DMS114 treated with DMSO at 0.1 percent for 48 hours (cell line): Measurements from ENCODE around the gene NCLN.
"Not testable (repeated sequence)": the region's sequence is repeated elsewhere in the genome, so short reads cannot be mapped to it uniquely, and the experiment has no call there.

Experiments
- DNase-seq: peaks from one replicate; lab custom pipeline; 2025; ENCODE audit not compliant: unreplicated experiment; lab: John Stamatoyannopoulos, UW

NCLN gene

GRCh38 chr19:3185461-3186159 is at the start of gene NCLN:
NCLN (plus strand) TSS chr19:3185930; CDS start chr19:3186031, 101 bp downstream.
- peak; percentile 82 for DNase-seq

GRCh38 chr19:3135961-3136683 is 49.6 kb upstream of the NCLN start, which contains the start of gene GNA15:
GNA15 (plus strand) TSS chr19:3136033; CDS start chr19:3136451, 418 bp downstream.
- DNase-seq, result no peak

- no peak for DNase-seq
These were observed 49.1 kb upstream of the NCLN start for GRCh38 chr19:3136684-3137055.

GRCh38 chr19:3137119-3137518 is 48.6 kb upstream of the NCLN start:
- DNase-seq, result no peak

GRCh38 chr19:3138268-3138667 is 47.5 kb upstream of the NCLN start:
- DNase-seq, result no peak

- DNase-seq, result no peak
These were observed 45.1 kb upstream of the NCLN start for GRCh38 chr19:3140667-3141038.

- no peak for DNase-seq
These were observed 43.4 kb upstream of the NCLN start for GRCh38 chr19:3142292-3142670.

- no peak for DNase-seq
These were observed 42.9 kb upstream of the NCLN start for GRCh38 chr19:3142781-3143337.

GRCh38 chr19:3145909-3146676 is 39.6 kb upstream of the NCLN start:
- no peak for DNase-seq

- no peak for DNase-seq
These were observed 39.0 kb upstream of the NCLN start for GRCh38 chr19:3146677-3147100.

- DNase-seq, result no peak
These were observed 37.2 kb upstream of the NCLN start for GRCh38 chr19:3148503-3148902.

GRCh38 chr19:3149089-3149488 is 36.6 kb upstream of the NCLN start:
- no peak for DNase-seq

- DNase-seq, result no peak
These were observed 35.9 kb upstream of the NCLN start for GRCh38 chr19:3149526-3150505.

- DNase-seq, result no peak
These were observed 34.9 kb upstream of the NCLN start for GRCh38 chr19:3150739-3151329.

GRCh38 chr19:3151563-3152418 is 33.9 kb upstream of the NCLN start:
- DNase-seq, result no peak

- no peak for DNase-seq
These were observed 33.3 kb upstream of the NCLN start for GRCh38 chr19:3152419-3152780.

- no peak for DNase-seq
These were observed 32.2 kb upstream of the NCLN start for GRCh38 chr19:3153286-3154230.

- DNase-seq, result not testable (repeated sequence)
These were observed 31.3 kb upstream of the NCLN start for GRCh38 chr19:3154447-3154846.
